SK-N-SH treated with all-trans-retinoic acid at 6 μM for 48 hours (cell line): Measurements from ENCODE around the gene YLPM1.

ENCODE experiments used
- ARNTL ChIP-seq: fragments of 450-650 bp; formaldehyde crosslinking; IDR thresholded peaks from 2 replicates; pipeline ENCODE4 v1.5.0; 2020; ENCODE audit warnings: low read depth, mild to moderate bottlenecking, moderate library complexity, borderline replicate concordance
- BACH2 ChIP-seq: fragments of 250-450 bp; sonication (Bioruptor Pico); IDR thresholded peaks from 2 replicates; pipeline ENCODE4 v1.9.0; 2021; ENCODE audit warnings: mild to moderate bottlenecking, borderline replicate concordance
- ISL1 ChIP-seq: fragments of 250-450 bp; sonication (Bioruptor Pico); IDR thresholded peaks from 2 replicates; pipeline ENCODE4 v2.1.2; 2022; ENCODE audit warnings: mild to moderate bottlenecking, moderate library complexity
- PPARA ChIP-seq: fragments of 250-450 bp; sonication (Bioruptor Pico); IDR thresholded peaks from 2 replicates; pipeline ENCODE4 v1.5.0; 2020; ENCODE audit warnings: mild to moderate bottlenecking, borderline replicate concordance
- RARB ChIP-seq: fragments of 250-450 bp; sonication (Bioruptor Pico); IDR thresholded peaks from 2 replicates; pipeline ENCODE4 v1.8.0; 2021; ENCODE audit warnings: mild to moderate bottlenecking, moderate library complexity
- SNAI2 ChIP-seq: fragments of 250-450 bp; sonication (Bioruptor Pico); IDR thresholded peaks from 2 replicates; pipeline ENCODE4 v1.5.0; 2020; ENCODE audit warnings: mild to moderate bottlenecking, moderate library complexity
- ZFP3 ChIP-seq: fragments of 250-450 bp; sonication (Bioruptor Pico); IDR thresholded peaks from 2 replicates; pipeline ENCODE4 v1.5.0; 2020; ENCODE audit warnings: mild to moderate bottlenecking, moderate library complexity
- ZNF70 ChIP-seq: fragments of 450-650 bp; formaldehyde crosslinking; IDR thresholded peaks from 2 replicates; pipeline ENCODE4 v1.5.0; 2020; ENCODE audit warnings: mild to moderate bottlenecking, moderate library complexity
- TF ChIP-seq, protein P1 (sequence below): fragments of 250-450 bp; sonication (Bioruptor Pico); IDR thresholded peaks from 2 replicates; pipeline ENCODE4 v1.8.0; 2020; ENCODE audit warnings: mild to moderate bottlenecking, moderate library complexity, borderline replicate concordance
- TF ChIP-seq, protein P2 (sequence below): fragments of 250-450 bp; sonication (Bioruptor Pico); IDR thresholded peaks from 2 replicates; pipeline ENCODE4 v1.5.1; 2020; ENCODE audit warnings: low read depth, mild to moderate bottlenecking, moderate library complexity

DNA sequence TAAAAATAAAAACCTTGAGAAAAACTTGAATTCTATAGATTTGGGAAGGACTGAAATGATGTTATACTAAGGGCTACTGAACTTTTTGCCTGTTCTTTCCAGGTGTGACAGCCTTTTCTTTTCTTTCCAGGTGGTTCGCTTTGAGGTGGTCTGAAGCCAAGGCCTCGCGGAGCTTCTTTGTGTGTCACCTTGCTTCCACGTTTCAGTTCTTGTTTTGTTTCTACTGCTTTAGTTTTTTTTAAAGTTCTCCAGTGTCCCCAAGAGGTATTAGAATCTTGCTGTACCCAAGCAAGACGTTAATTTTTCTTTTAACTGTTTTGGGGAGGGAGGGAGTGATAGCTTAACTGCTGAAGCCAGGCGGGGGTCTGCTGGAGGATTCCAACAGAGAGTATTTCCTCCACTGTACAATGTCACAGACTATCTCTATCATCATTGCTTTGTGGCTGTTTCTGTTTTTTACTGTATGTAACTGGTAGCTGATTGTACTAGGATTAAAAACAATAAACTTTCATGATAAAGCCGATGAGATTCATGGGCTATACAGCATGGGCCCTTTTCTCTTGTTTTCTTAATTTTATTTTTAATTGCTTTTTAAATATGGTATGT is 72.6 kb downstream of the YLPM1 start:
- TF ChIP-seq, protein P1, sequence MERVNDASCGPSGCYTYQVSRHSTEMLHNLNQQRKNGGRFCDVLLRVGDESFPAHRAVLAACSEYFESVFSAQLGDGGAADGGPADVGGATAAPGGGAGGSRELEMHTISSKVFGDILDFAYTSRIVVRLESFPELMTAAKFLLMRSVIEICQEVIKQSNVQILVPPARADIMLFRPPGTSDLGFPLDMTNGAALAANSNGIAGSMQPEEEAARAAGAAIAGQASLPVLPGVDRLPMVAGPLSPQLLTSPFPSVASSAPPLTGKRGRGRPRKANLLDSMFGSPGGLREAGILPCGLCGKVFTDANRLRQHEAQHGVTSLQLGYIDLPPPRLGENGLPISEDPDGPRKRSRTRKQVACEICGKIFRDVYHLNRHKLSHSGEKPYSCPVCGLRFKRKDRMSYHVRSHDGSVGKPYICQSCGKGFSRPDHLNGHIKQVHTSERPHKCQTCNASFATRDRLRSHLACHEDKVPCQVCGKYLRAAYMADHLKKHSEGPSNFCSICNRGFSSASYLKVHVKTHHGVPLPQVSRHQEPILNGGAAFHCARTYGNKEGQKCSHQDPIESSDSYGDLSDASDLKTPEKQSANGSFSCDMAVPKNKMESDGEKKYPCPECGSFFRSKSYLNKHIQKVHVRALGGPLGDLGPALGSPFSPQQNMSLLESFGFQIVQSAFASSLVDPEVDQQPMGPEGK (CRISPR knock-in tag), result no peak
- no peak for TF ChIP-seq ZFP3 (CRISPR knock-in tag)
- no peak for TF ChIP-seq PPARA (CRISPR knock-in tag)
- TF ChIP-seq, protein P2, sequence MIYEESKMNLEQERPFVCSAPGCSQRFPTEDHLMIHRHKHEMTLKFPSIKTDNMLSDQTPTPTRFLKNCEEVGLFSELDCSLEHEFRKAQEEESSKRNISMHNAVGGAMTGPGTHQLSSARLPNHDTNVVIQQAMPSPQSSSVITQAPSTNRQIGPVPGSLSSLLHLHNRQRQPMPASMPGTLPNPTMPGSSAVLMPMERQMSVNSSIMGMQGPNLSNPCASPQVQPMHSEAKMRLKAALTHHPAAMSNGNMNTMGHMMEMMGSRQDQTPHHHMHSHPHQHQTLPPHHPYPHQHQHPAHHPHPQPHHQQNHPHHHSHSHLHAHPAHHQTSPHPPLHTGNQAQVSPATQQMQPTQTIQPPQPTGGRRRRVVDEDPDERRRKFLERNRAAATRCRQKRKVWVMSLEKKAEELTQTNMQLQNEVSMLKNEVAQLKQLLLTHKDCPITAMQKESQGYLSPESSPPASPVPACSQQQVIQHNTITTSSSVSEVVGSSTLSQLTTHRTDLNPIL (CRISPR knock-in tag), result no peak
- TF ChIP-seq RARB, result no peak
- no peak for TF ChIP-seq BACH2 (CRISPR knock-in tag)
- TF ChIP-seq ISL1, result no peak
- TF ChIP-seq ZNF70 (CRISPR knock-in tag), result no peak
- TF ChIP-seq ARNTL, result no peak
- TF ChIP-seq SNAI2, result no peak
